HepG2 (cell line): Measurements from ENCODE around the gene ZC3H7B. TPM values are rescaled to one million over a fixed set of nuclear protein-coding genes. Genes with fewer than 3 reads are reported as not detected.

Source experiments
- CENPT ChIP-seq: sonication (generic); formaldehyde crosslinking; IDR thresholded peaks from 2 replicates; pipeline ENCODE4 v1.8.0; 2022; ENCODE audit warnings: low read depth, mild to moderate bottlenecking, moderate library complexity, missing genetic modification reagents
- ELF4 ChIP-seq: sonication (generic); formaldehyde crosslinking; IDR thresholded peaks from 2 replicates; pipeline ENCODE4 v1.5.0; 2020; ENCODE audit warnings: missing genetic modification reagents, mild to moderate bottlenecking, moderate library complexity, borderline replicate concordance
- ERF ChIP-seq: IDR thresholded peaks from 2 replicates; pipeline ENCODE4 v1.6.1; 2018; ENCODE audit warnings: missing biosample characterization, missing genetic modification reagents
- FOXO1 ChIP-seq: sonication (generic); formaldehyde crosslinking; IDR thresholded peaks from 2 replicates; pipeline ENCODE4 v1.4.0; 2020; ENCODE audit warnings: missing genetic modification reagents
- GLI4 ChIP-seq: sonication (generic); formaldehyde crosslinking; IDR thresholded peaks from 2 replicates; pipeline ENCODE4 v1.5.1; 2020; ENCODE audit warnings: missing genetic modification reagents, mild to moderate bottlenecking, moderate library complexity, borderline replicate concordance
- KDM5B ChIP-seq: sonication (generic); formaldehyde crosslinking; IDR thresholded peaks from 2 replicates; pipeline ENCODE4 v1.4.0; 2020; ENCODE audit warnings: missing genetic modification reagents, mild to moderate bottlenecking, borderline replicate concordance
- NCOR1 ChIP-seq: fragments of 200-600 bp; sonication (generic); IDR thresholded peaks from 2 replicates; pipeline ENCODE4 v1.7.0; 2017; ENCODE audit warnings: antibody characterized with exemption, low read length, borderline replicate concordance
- NFYB ChIP-seq: sonication (generic); formaldehyde crosslinking; IDR thresholded peaks from 2 replicates; pipeline ENCODE4 v1.4.0; 2020; ENCODE audit warnings: missing genetic modification reagents
- PHF8 ChIP-seq: sonication (generic); formaldehyde crosslinking; IDR thresholded peaks from 2 replicates; pipeline ENCODE4 v1.5.0; 2020; ENCODE audit warnings: missing genetic modification reagents
- RFX1 ChIP-seq: fragments of 450-650 bp; IDR thresholded peaks from 2 replicates; pipeline ENCODE4 v1.6.1; 2017
- SATB2 ChIP-seq: sonication (generic); formaldehyde crosslinking; IDR thresholded peaks from 2 replicates; pipeline ENCODE4 v1.5.0; 2020; ENCODE audit warnings: missing genetic modification reagents
- SOX13 ChIP-seq, 3 experiments: fragments of 450-650 bp in 1 of 3; sonication (generic) in 1 of 3; formaldehyde crosslinking in 1 of 3; IDR thresholded peaks in 2 of 3; conservative IDR thresholded peaks in 1 of 3; 2 replicates each; pipeline versions ENCODE4 v1.5.0 to v1.6.1; 2016 to 2020; ENCODE audit warnings: antibody characterized with exemption in 1 of 3, mild to moderate bottlenecking in 1 of 3, missing compliant biosample characterization in 1 of 3, missing genetic modification reagents in 1 of 3, moderate library complexity in 1 of 3
- TEAD3 ChIP-seq: optimal IDR thresholded peaks from 2 replicates; pipeline ENCODE3; 2016; ENCODE audit warnings: borderline replicate concordance
- ZNF264 ChIP-seq: sonication (generic); formaldehyde crosslinking; IDR thresholded peaks from 2 replicates; pipeline ENCODE4 v1.4.0; 2020; ENCODE audit warnings: missing genetic modification reagents
- ZNF598 ChIP-seq: sonication (generic); formaldehyde crosslinking; IDR thresholded peaks from 2 replicates; pipeline ENCODE4 v1.5.1; 2020; ENCODE audit warnings: mild to moderate bottlenecking, missing genetic modification reagents, borderline replicate concordance
- ZNF615 ChIP-seq: sonication (generic); formaldehyde crosslinking; IDR thresholded peaks from 2 replicates; pipeline ENCODE4 v1.5.0; 2020; ENCODE audit warnings: mild to moderate bottlenecking, missing genetic modification reagents, borderline replicate concordance
- ZNF644 ChIP-seq: IDR thresholded peaks from 2 replicates; pipeline ENCODE4 v1.6.1; 2016; ENCODE audit warnings: low read depth
- ZNF670 ChIP-seq: sonication (generic); formaldehyde crosslinking; IDR thresholded peaks from 2 replicates; pipeline ENCODE4 v1.8.0; 2022; ENCODE audit warnings: mild to moderate bottlenecking, missing genetic modification reagents, borderline replicate concordance
- ZNF746 ChIP-seq: sonication (generic); formaldehyde crosslinking; IDR thresholded peaks from 2 replicates; pipeline ENCODE4 v1.8.0; 2022; ENCODE audit warnings: mild to moderate bottlenecking, missing genetic modification reagents
- ZSCAN20 ChIP-seq: sonication (generic); formaldehyde crosslinking; IDR thresholded peaks from 2 replicates; pipeline ENCODE4 v1.4.0; 2020; ENCODE audit warnings: missing genetic modification reagents, mild to moderate bottlenecking, borderline replicate concordance
- polyA plus RNA-seq, 8 experiments: library from polyadenylated mRNA; depleted of rRNA in 3 of 8; stranded (reverse) in 7 of 8; unstranded in 1 of 8; fragments of >200 nt; fragmentation: Illumina TruSeq in 4 of 8; extraction: Trizol in 4 of 8; gene quantifications; 2 replicates each; pipeline versions ENCODE4 v1.2.1 to v1.2.3, GENCODE V29; 2011 to 2016; ENCODE audit warnings: low read depth in 4 of 8, missing spikeins in 1 of 8, mixed read lengths in 1 of 8; ENCODE audit not compliant: insufficient read depth in 1 of 8
- total RNA-seq, 5 experiments: library from RNA; depleted of rRNA; stranded (reverse); fragments of >200 nt; fragmentation: Illumina TruSeq; extraction: Trizol; gene quantifications; 2 replicates each; pipeline ENCODE4 v1.2.3, GENCODE V29; 2016; ENCODE audit warnings: low read depth in 1 of 5
- TF ChIP-seq, protein P1 (sequence below): sonication (generic); formaldehyde crosslinking; IDR thresholded peaks from 2 replicates; pipeline ENCODE4 v1.8.1; 2023; ENCODE audit warnings: mild to moderate bottlenecking, missing genetic modification reagents
- TF ChIP-seq, protein P2 (sequence below): sonication (generic); formaldehyde crosslinking; IDR thresholded peaks from 2 replicates; pipeline ENCODE4; 2020; ENCODE audit warnings: missing genetic modification reagents, mild to moderate bottlenecking, borderline replicate concordance
- TF ChIP-seq, protein P3 (sequence below): IDR thresholded peaks from 2 replicates; pipeline ENCODE4 v1.6.1; 2016; ENCODE audit warnings: missing compliant biosample characterization, missing genetic modification reagents, borderline replicate concordance

The ZC3H7B gene
- total and polyA plus RNA-seq, 2 of the 13 experiments (the other 11 are each of a cell fraction or from before 2014, with no cell fraction given), result 26.4 to 37.2 TPM

DNA sequence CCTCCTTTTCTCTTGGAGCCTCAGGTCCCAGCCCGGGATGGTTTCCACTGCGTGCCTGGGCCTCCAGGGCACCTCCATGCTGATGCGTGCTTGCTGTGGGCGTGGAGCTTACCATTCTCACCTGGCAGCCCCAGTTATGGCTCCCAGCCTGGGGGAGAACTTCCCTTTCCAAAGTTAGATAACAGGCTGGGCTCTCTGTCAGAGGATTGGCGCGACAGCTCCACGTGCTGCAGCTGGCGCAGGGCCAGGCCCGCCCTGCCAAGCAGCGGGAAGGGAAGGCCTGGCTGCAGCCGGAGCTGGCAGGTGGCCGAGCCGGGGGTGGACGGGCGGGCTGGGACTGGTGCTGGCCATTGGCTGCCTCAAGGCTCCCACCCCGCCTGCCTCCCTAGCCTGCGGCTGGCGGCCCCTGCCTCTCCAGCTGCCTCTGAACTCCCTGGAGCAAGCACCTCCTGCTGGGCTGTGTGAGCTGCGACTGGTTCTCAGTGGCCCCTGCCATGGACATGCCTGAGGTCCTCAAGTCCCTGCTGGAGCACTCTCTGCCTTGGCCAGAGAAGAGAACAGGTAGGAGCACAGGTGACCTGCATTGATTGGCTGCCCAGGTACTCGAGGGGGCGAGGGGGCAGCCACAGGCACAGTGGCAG is 65.8 kb downstream of the ZC3H7B start (continued):
- TF ChIP-seq, protein P1, sequence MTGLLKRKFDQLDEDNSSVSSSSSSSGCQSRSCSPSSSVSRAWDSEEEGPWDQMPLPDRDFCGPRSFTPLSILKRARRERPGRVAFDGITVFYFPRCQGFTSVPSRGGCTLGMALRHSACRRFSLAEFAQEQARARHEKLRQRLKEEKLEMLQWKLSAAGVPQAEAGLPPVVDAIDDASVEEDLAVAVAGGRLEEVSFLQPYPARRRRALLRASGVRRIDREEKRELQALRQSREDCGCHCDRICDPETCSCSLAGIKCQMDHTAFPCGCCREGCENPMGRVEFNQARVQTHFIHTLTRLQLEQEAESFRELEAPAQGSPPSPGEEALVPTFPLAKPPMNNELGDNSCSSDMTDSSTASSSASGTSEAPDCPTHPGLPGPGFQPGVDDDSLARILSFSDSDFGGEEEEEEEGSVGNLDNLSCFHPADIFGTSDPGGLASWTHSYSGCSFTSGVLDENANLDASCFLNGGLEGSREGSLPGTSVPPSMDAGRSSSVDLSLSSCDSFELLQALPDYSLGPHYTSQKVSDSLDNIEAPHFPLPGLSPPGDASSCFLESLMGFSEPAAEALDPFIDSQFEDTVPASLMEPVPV (CRISPR knock-in tag), result peak; percentile 70; the same call in 1 of the 2 replicates
- no peak for TF ChIP-seq GLI4 (CRISPR knock-in tag)
- TF ChIP-seq KDM5B, result peak; percentile 73; the same call in 1 of the 2 replicates
- peak; percentile 29; the same call in 1 of the 2 replicates for TF ChIP-seq ERF
- TF ChIP-seq, protein P2, sequence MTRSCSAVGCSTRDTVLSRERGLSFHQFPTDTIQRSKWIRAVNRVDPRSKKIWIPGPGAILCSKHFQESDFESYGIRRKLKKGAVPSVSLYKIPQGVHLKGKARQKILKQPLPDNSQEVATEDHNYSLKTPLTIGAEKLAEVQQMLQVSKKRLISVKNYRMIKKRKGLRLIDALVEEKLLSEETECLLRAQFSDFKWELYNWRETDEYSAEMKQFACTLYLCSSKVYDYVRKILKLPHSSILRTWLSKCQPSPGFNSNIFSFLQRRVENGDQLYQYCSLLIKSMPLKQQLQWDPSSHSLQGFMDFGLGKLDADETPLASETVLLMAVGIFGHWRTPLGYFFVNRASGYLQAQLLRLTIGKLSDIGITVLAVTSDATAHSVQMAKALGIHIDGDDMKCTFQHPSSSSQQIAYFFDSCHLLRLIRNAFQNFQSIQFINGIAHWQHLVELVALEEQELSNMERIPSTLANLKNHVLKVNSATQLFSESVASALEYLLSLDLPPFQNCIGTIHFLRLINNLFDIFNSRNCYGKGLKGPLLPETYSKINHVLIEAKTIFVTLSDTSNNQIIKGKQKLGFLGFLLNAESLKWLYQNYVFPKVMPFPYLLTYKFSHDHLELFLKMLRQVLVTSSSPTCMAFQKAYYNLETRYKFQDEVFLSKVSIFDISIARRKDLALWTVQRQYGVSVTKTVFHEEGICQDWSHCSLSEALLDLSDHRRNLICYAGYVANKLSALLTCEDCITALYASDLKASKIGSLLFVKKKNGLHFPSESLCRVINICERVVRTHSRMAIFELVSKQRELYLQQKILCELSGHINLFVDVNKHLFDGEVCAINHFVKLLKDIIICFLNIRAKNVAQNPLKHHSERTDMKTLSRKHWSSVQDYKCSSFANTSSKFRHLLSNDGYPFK (CRISPR knock-in tag), result peak; percentile 76
- TF ChIP-seq TEAD3 (CRISPR knock-in tag), result no peak
- TF ChIP-seq NFYB (CRISPR knock-in tag), result peak; percentile 80
- no peak for TF ChIP-seq RFX1
- no peak for TF ChIP-seq ZNF644 (CRISPR knock-in tag)
- TF ChIP-seq PHF8 (CRISPR knock-in tag), result peak; percentile 48
- TF ChIP-seq ZNF670 (CRISPR knock-in tag), result no peak
- no peak for TF ChIP-seq ZNF615 (CRISPR knock-in tag)
- TF ChIP-seq NCOR1, result peak; percentile 41; the same call in 1 of the 2 replicates
- TF ChIP-seq FOXO1 (CRISPR knock-in tag), result no peak
- no peak for TF ChIP-seq SOX13 (IDR thresholded peaks at IDR 0.05)
- peak in 1 of 2 experiments; percentile 51; a peak in 1 of 4 replicates for TF ChIP-seq SOX13 (CRISPR knock-in tag; conservative IDR thresholded peaks at IDR 0.05 in 1 of 2, IDR thresholded peaks at IDR 0.05 in 1 of 2)
- no peak for TF ChIP-seq ZNF264 (CRISPR knock-in tag)
- peak; percentile 79; the same call in 1 of the 2 replicates for TF ChIP-seq ZNF746
- TF ChIP-seq CENPT (CRISPR knock-in tag), result no peak
- no peak for TF ChIP-seq ZNF598 (CRISPR knock-in tag)
- no peak for TF ChIP-seq ELF4 (CRISPR knock-in tag)
- TF ChIP-seq, protein P3, sequence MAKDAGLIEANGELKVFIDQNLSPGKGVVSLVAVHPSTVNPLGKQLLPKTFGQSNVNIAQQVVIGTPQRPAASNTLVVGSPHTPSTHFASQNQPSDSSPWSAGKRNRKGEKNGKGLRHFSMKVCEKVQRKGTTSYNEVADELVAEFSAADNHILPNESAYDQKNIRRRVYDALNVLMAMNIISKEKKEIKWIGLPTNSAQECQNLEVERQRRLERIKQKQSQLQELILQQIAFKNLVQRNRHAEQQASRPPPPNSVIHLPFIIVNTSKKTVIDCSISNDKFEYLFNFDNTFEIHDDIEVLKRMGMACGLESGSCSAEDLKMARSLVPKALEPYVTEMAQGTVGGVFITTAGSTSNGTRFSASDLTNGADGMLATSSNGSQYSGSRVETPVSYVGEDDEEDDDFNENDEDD (CRISPR knock-in tag), result peak; percentile 94; the same call in 1 of the 2 replicates
- no peak for TF ChIP-seq ZSCAN20
- no peak for TF ChIP-seq SATB2 (CRISPR knock-in tag)
